ENCODE data around the gene SLC16A4.

SLC16A4 gene

DNA sequence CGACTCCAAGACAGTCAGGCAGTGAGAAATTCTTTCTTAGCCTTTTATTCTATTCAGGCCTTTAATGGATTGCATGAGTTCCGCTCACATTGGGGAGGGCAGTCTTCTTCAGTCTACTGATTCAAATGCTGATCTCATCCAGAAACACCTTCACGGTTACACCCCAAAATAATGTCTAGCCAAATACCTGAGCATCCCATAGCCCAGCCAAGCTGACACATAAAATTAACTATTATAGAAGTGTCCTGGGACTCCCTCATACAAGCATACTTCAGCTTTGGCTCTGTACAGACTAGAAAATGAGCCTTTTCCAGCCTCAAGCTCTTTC is 3.6 kb upstream of the SLC16A4 start:
- TF ChIP-seq, protein P1, sequence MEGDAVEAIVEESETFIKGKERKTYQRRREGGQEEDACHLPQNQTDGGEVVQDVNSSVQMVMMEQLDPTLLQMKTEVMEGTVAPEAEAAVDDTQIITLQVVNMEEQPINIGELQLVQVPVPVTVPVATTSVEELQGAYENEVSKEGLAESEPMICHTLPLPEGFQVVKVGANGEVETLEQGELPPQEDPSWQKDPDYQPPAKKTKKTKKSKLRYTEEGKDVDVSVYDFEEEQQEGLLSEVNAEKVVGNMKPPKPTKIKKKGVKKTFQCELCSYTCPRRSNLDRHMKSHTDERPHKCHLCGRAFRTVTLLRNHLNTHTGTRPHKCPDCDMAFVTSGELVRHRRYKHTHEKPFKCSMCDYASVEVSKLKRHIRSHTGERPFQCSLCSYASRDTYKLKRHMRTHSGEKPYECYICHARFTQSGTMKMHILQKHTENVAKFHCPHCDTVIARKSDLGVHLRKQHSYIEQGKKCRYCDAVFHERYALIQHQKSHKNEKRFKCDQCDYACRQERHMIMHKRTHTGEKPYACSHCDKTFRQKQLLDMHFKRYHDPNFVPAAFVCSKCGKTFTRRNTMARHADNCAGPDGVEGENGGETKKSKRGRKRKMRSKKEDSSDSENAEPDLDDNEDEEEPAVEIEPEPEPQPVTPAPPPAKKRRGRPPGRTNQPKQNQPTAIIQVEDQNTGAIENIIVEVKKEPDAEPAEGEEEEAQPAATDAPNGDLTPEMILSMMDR (IDR thresholded peaks at IDR 0.05): no peak

DNA sequence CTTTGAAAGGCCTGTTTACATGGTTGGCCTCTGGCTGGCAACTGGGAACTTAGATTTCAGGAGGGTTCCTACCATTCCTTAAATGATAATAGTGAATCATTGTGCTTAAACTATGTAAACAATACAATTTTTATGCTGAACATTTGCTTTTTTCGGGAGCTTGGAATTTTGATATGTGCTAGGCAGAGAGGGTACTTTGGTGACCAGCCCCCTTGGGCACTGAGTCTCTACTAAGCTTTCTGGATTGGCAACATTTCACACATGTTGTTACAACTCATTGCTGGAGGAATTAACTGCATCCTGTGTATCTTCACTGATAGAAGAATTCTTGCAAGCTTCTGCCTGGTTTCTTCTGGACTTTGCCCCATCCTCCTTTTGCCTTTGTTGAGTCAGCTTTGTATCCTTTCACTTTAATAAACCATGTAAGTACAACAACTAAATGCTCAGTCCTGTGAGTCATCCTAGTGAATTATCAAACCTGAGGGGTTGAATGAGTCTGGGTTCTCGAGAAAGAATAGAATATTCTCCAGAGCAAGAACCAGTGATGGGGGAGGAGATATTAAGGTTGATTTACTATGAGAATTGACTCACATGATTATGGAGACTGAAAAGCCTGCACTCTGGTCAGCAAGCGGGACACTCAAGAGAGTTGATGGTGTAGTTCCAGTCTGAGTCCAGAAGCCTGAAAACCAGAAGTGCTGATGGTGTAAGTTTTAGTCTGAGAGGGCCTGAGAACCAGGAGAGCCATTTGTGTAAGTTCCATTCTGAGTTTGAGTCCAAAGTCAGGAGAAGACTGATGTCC is 3.1 kb upstream of the SLC16A4 start:
- TF ChIP-seq, protein P1 (IDR thresholded peaks at IDR 0.05): no peak

DNA sequence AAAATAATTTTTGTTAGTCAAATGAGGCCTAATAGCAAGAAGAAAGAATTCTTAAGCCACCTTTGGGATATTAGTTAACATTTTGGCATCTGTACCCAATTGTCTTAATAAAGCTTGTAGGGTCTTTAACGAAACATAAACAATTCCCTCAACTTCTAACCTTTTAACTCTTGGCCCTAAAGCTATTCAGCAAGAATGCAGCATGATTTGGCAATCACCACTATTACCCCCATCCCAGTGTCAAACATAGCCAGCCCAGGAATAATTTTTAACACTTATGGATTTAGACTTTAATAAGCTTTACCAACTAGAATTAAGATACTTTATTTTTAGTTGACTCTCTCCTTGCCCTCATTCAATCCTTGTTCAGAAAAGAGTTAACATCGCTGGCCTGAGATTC is 2.5 kb upstream of the SLC16A4 start:
- TF ChIP-seq, protein P1 (IDR thresholded peaks at IDR 0.05): no peak

DNA sequence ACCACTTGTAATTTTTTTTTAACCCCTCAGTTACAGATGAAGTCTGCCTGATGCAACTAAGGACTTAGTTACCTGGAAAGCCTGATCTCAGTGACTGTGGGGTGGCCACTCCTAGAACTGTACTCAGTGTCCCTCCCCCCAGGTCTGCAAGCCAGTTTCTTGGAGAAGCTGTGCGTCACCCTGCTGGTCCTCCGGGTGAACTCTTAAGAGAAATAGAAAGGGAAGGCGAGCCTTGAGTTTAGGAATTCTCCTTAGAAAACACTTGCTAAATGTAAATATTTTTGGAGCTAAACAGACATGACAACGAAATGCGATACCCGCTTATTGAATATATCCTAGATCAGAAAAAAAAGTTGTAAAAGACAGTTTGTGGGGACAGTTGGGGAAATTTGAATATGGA is 730 bp downstream of the SLC16A4 start:
- TF ChIP-seq, protein P1 (IDR thresholded peaks at IDR 0.05): no peak

DNA sequence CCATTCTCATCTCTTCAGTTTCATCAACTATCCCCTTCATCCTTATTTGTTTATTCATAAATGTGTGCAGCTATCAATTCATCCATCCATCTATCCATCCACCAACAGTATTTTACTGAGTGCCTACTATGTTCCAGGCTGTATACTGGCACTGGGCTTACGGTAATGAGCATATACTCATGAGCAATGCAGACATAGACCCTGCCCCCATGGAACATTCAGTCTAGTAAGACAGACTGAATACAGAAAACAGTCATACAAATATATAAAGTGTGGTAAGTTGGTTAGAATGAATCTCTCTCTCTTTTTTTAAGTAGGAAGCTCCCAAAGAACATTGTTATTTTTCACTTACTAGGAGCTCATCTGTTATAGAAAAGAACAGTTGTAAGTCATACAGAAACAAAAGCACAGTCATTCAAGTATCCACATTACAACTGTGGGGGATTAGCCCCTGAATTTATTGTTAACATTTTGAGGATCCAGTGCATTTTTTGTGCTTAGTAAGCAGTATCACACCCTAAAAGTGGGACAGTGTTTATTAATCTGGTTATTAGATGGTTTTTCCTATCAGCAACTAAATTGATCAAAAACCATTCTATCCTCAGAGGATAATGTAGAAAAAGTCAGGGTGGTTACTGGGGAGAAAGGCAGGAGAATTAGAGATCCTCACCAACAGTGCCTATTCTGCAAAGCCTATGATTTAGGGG is 3.6 kb downstream of the SLC16A4 start:
- TF ChIP-seq, protein P1 (IDR thresholded peaks at IDR 0.05): no peak

DNA sequence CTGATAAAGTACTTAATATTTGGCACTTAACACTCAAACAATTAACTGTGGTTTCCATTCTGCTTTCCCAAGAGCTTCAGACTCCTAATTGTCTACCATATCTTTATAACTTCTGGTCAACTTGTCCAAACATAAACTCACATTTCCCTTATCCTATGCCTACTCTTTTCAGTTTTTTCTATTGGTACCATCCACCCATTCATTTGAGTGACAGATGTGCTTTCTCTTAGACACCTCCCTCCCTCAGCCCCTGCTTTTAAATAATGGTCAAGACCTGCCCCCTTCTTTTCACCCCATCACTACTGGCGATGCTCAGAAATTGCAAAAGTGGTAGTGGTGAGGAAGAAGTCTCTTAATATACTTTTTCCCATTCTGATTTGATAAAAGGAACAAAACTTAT is 5.5 kb downstream of the SLC16A4 start:
- TF ChIP-seq, protein P1 (IDR thresholded peaks at IDR 0.05): no peak

DNA sequence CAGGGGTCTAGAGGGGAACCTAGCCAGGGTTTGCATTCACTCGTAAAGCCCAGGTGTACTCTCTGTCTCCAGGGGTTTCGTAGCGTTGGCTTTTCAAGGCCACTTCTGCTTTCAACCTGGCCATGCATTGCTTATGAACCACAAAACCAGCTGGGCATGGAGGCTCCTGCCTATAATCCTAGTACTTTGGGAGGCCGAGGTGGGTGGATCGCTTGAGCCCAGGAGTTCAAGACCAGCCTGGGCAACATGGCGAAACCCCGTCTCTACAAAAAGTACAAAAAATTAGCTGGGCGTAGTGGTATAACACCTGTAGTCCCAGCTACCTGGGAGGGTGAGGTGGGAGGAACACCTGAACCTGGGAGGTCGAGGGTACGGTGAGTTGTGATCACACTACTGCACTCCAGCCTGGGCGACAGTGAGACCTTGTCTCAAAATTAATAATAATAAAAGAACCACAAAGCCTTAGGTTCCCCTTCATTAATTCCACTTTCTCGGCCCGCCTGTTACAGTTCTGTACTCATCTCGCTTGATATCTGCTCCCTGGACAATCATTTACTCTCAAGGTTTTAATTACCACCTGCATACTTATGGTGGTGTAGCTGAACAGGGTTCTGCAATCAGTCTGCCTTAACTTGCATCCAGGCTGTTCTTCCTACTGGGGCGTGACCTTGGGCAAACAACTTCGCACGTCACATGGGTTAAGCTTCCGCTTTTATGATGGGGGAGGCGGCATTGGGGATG is 6.1 kb downstream of the SLC16A4 start:
- TF ChIP-seq, protein P1 (IDR thresholded peaks at IDR 0.05): no peak
